ENCODE data around the gene TPM3. TPM values are rescaled to one million over a fixed set of nuclear protein-coding genes. Genes with fewer than 3 reads are reported as not detected.

The TPM3 gene
- total RNA-seq, 1 donor: 314 TPM

DNA sequence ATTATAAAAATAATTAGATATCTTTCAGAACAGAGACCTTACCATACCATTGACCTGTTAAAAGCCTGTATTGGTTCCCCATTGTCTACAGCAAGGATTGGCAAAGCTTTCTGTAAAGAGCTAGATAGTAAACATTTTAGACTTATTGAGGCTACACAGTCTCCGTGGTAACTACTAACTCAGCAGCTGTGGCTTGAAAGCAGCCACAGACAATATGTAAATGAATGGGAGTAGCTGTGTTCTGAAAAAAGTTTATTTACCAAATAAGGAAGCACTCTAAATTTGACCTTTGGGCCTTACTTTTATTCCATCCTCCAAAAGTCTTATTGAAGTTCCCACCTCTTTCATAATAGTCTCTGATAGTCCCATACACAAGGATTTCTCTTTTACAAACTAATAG, 76.7 kb downstream of the TPM3 start:
- DNase-seq (ENCODE audit: low read depth in 2 of 3, low spot score in 2 of 3): peak in 2 of 3 donors; percentile 33 to 65

Small RNAs within 50 kb of the gene (small RNA-seq; reads per million reads assigned to genes)
- 7.5 reads per million, percentile 90 among the genes with 10 or more reads in this experiment for gene MIR190B

Other genes with a start within 250 kb of the TPM3 start
- 58.2 TPM for gene DENND4B, start 245.4 kb downstream of the TPM3 start, total RNA-seq
- 15.3 TPM for gene CRTC2, start 233.5 kb downstream of the TPM3 start, total RNA-seq
- gene SLC39A1, start 228.6 kb downstream of the TPM3 start, total RNA-seq: 64.6 TPM
- gene CREB3L4, start 224.2 kb downstream of the TPM3 start, total RNA-seq: 61.9 TPM
- 106 TPM for gene JTB, start 214.4 kb downstream of the TPM3 start, total RNA-seq
- 30.7 TPM for gene RAB13, start 205.8 kb downstream of the TPM3 start, total RNA-seq
- 2,372 TPM for gene RPS27, start 201.3 kb downstream of the TPM3 start, total RNA-seq
- under 0.01 TPM for gene NUP210L, start 37.0 kb downstream of the TPM3 start, total RNA-seq
- gene CFAP141, start 14.2 kb upstream of the TPM3 start, total RNA-seq: not detected
- 83.2 TPM for gene UBAP2L, start 28.9 kb upstream of the TPM3 start, total RNA-seq
- 39.0 TPM for gene HAX1, start 80.5 kb upstream of the TPM3 start, total RNA-seq
- 0.54 TPM for gene AQP10, start 129.0 kb upstream of the TPM3 start, total RNA-seq
- 154 TPM for gene ATP8B2, start 133.4 kb upstream of the TPM3 start, total RNA-seq
- 110 TPM for gene IL6R, start 213.2 kb upstream of the TPM3 start, total RNA-seq

Measured in hematopoietic multipotent progenitor cell (in vitro differentiated cells).